Measurements from ENCODE around the gene TMEM86A.

DNA sequence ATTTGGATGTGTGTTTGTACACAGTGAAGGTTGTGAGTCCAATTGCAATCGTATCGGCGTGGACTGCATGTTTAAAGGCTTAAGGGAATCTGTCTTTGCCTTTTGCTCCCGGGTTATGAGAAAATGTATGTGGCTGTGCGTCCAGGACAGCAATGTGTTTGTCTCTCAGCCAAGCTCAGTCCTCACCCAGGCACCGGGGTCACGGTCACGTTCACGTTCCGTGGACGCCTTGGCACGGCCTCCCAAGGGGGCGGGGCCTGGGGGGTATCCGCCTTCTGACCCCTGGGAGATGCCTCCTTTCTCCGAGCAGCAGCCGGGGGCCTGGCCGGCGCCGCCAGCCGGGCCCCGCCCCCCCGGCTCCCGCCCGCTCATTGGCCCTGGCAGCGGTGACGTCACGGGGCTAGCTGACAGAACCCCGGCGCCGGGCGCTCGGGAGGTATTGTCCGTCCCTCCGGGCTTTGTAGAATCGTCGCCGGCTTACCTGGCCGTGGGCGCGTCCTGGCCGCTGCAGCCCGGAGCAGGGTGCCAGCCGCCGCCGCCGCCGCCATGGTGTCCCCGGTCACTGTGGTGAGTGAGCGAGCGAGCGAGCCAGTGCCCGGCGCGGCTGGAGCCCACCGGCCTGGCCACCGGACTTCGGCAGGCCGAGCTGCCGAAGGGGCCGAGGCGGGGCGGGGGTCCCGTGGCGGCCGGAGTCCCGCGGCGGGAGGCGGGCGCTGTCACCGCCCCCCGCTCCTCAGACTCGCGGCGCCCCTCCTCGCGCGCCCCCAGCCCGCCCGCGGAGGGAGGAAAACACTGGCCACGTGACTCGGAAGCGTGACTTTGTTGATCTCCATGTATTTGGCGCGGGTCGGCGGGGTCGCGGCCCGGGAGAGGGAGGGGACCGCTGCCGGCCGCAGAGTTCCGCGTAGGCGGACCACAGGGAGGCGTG, at the start of gene TMEM86A:
- TF ChIP-seq MAFK (IDR thresholded peaks at IDR 0.05; ENCODE audit: partially characterized antibody) (no peak), NR3C1 (IDR thresholded peaks at IDR 0.05) (no peak), FOSL2 (IDR thresholded peaks at IDR 0.05) (no peak), FOSL2 (CRISPR knock-in tag; IDR thresholded peaks at IDR 0.05) (0 out of 2 replicates have a peak, but pooled peaks have one; percentile 9), PHF8 (IDR thresholded peaks at IDR 0.05; ENCODE audit: borderline replicate concordance, low read depth) (0 out of 2 replicates have a peak, but pooled peaks have one; percentile 29), RARB (CRISPR knock-in tag; IDR thresholded peaks at IDR 0.05) (no peak), POLR2A (IDR thresholded peaks at IDR 0.05; ENCODE audit: low read length) (no peak), RAD21 (conservative IDR thresholded peaks at IDR 0.05 in 1 of 2, IDR thresholded peaks at IDR 0.05 in 1 of 2) (no peak), CHD2 (IDR thresholded peaks at IDR 0.05; ENCODE audit: low read length, partially characterized antibody) (no peak)
- TF ChIP-seq, protein P1, sequence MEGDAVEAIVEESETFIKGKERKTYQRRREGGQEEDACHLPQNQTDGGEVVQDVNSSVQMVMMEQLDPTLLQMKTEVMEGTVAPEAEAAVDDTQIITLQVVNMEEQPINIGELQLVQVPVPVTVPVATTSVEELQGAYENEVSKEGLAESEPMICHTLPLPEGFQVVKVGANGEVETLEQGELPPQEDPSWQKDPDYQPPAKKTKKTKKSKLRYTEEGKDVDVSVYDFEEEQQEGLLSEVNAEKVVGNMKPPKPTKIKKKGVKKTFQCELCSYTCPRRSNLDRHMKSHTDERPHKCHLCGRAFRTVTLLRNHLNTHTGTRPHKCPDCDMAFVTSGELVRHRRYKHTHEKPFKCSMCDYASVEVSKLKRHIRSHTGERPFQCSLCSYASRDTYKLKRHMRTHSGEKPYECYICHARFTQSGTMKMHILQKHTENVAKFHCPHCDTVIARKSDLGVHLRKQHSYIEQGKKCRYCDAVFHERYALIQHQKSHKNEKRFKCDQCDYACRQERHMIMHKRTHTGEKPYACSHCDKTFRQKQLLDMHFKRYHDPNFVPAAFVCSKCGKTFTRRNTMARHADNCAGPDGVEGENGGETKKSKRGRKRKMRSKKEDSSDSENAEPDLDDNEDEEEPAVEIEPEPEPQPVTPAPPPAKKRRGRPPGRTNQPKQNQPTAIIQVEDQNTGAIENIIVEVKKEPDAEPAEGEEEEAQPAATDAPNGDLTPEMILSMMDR (IDR thresholded peaks at IDR 0.05), result no peak
- TF ChIP-seq, protein P2, sequence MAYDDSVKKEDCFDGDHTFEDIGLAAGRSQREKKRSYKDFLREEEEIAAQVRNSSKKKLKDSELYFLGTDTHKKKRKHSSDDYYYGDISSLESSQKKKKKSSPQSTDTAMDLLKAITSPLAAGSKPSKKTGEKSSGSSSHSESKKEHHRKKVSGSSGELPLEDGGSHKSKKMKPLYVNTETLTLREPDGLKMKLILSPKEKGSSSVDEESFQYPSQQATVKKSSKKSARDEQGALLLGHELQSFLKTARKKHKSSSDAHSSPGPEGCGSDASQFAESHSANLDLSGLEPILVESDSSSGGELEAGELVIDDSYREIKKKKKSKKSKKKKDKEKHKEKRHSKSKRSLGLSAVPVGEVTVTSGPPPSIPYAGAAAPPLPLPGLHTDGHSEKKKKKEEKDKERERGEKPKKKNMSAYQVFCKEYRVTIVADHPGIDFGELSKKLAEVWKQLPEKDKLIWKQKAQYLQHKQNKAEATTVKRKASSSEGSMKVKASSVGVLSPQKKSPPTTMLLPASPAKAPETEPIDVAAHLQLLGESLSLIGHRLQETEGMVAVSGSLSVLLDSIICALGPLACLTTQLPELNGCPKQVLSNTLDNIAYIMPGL (CRISPR knock-in tag; IDR thresholded peaks at IDR 0.05; ENCODE audit: borderline replicate concordance), result no peak
